A673 (cell line): ENCODE measurements around the gene MYRIP. TPM values are rescaled to one million over a fixed set of nuclear protein-coding genes. Genes with fewer than 3 reads are reported as not detected.

ENCODE experiments used
- BruUV-seq: library from RNA; stranded (reverse); fragments of 400-500 nt; replicated peaks from 2 replicates; lab custom pipeline; 2021; lab: Mats Ljungman, UMichigan
- CTCF ChIA-PET: fragments of 300-600 bp; sonication (Branson Sonifier 250); formaldehyde crosslinking; loops from one replicate; lab custom pipeline; 2022; ENCODE audit warnings: antibody characterized with exemption; lab: Charles Lee
- POLR2A ChIA-PET: fragments of 300-600 bp; sonication (Branson Sonifier 250); formaldehyde crosslinking; loops from one replicate; lab custom pipeline; 2022; ENCODE audit warnings: antibody characterized with exemption; ENCODE audit not compliant: low non-redundant PET; lab: Charles Lee
- DNase-seq: peaks from one replicate; pipeline ENCODE4 v3.0.0-alpha.2; 2015; ENCODE audit warnings: low spot score
- H3K27ac ChIP-seq: fragments of 200-600 bp; sonication (generic); 2 replicates; pipeline ENCODE4 v1.5.1; 2016; ENCODE audit warnings: mixed run types, low read depth, mild to moderate bottlenecking, mixed read lengths, antibody characterized with exemption, low read length; ENCODE audit not compliant: poor library complexity, severe bottlenecking
- H3K27me3 ChIP-seq: fragments of 200-600 bp; sonication (generic); replicated peaks from 2 replicates; pipeline ENCODE4 v1.6.1; 2017; ENCODE audit warnings: mixed run types, low read depth, mild to moderate bottlenecking, mixed read lengths, antibody characterized with exemption, low read length; ENCODE audit not compliant: insufficient read depth, poor library complexity
- H3K36me3 ChIP-seq: fragments of 200-600 bp; sonication (generic); 2 replicates; pipeline ENCODE4 v1.6.1; 2016; ENCODE audit warnings: mixed run types, mild to moderate bottlenecking, mixed read lengths, antibody characterized with exemption, low read length; ENCODE audit not compliant: insufficient read depth, poor library complexity, severe bottlenecking
- H3K4me1 ChIP-seq: fragments of 200-600 bp; sonication (generic); 2 replicates; pipeline ENCODE4 v1.6.1; 2017; ENCODE audit warnings: mixed run types, mild to moderate bottlenecking, mixed read lengths, antibody characterized with exemption, low read length; ENCODE audit not compliant: insufficient read depth, poor library complexity, severe bottlenecking
- H3K4me3 ChIP-seq: fragments of 200-600 bp; sonication (generic); 2 replicates; pipeline ENCODE4 v1.5.1; 2016; ENCODE audit warnings: low read depth, mixed run types, mild to moderate bottlenecking, mixed read lengths, low read length; ENCODE audit not compliant: poor library complexity, severe bottlenecking
- H3K9me3 ChIP-seq: fragments of 200-600 bp; sonication (generic); 2 replicates; pipeline ENCODE4 v1.6.1; 2016; ENCODE audit warnings: mixed run types, low read depth, mild to moderate bottlenecking, mixed read lengths, antibody characterized with exemption, low read length; ENCODE audit not compliant: poor library complexity, severe bottlenecking
- CTCF ChIP-seq: fragments of 300-800, 200-600 bp; sonication (generic); conservative IDR thresholded peaks from 2 replicates; pipeline ENCODE4 v1.5.1; 2017; ENCODE audit warnings: low read depth, mild to moderate bottlenecking, antibody characterized with exemption, low read length, moderate library complexity, mixed read lengths
- EZH2 ChIP-seq: fragments of 200-600 bp; sonication (generic); IDR thresholded peaks from 2 replicates; pipeline ENCODE4 v1.6.1; 2017; ENCODE audit warnings: borderline replicate concordance, low read depth, mild to moderate bottlenecking, mixed read lengths, antibody characterized with exemption, low read length; ENCODE audit not compliant: poor library complexity, severe bottlenecking
- intact Hi-C: fragments of 100-400 bp; cut with micrococcal nuclease; formaldehyde crosslinking; loops from one replicate; pipeline ENCODE4 v1.10.0; 2022; ENCODE audit not compliant: unreplicated experiment
- total RNA-seq: library from RNA; stranded (reverse); gene quantifications from 2 replicates; pipeline ENCODE4 v1.2.3, GENCODE V29; 2021

Gene MYRIP
- total RNA-seq, 1 experiment from 2014 or later: not detected

- TF ChIP-seq CTCF: no peak
- no peak for TF ChIP-seq EZH2
- intact Hi-C loops: no loop called here
- no peaks in the 10 kb centered on the region for H3K36me3 ChIP-seq
- POLR2A ChIA-PET: no interaction called here
- H3K9me3 ChIP-seq: no peaks in the 10 kb centered on the region
- no peak overlapping the region for H3K27ac ChIP-seq
- no peak for DNase-seq
- CTCF ChIA-PET: no interaction called here
- no peaks in the 10 kb centered on the region for H3K27me3 ChIP-seq
- H3K4me3 ChIP-seq: no peak overlapping the region
- no peaks in the 10 kb centered on the region for H3K4me1 ChIP-seq
- no TSS peak for BruUV-seq
Measured at GRCh38 chr3:39839484-39839883, 30.1 kb downstream of the MYRIP start.

- TF ChIP-seq EZH2 (no peak), CTCF (no peak)
Measured at GRCh38 chr3:39843440-39843839, 34.0 kb downstream of the MYRIP start.

GRCh38 chr3:39848365-39848764 is 39.0 kb downstream of the MYRIP start:
- POLR2A ChIA-PET: no interaction called here
- BruUV-seq: no TSS peak
- CTCF ChIA-PET: no interaction called here
- no peak for TF ChIP-seq CTCF
- no peak for TF ChIP-seq EZH2
- no peaks in the 10 kb centered on the region for H3K4me1 ChIP-seq
- H3K4me3 ChIP-seq: no peak overlapping the region
- intact Hi-C loops: no loop called here
- DNase-seq: no peak
- H3K36me3 ChIP-seq: no peaks in the 10 kb centered on the region
- no peaks in the 10 kb centered on the region for H3K9me3 ChIP-seq
- no peak overlapping the region for H3K27ac ChIP-seq
- no peaks in the 10 kb centered on the region for H3K27me3 ChIP-seq

More at GRCh38 chr3:39843440-39843839, 34.0 kb downstream of the MYRIP start:
- intact Hi-C loops: no loop called here
- ChIA-PET POLR2A (no interaction called here), CTCF (no interaction called here)
- H3K27me3 ChIP-seq: no peaks in the 10 kb centered on the region
- no peaks in the 10 kb centered on the region for H3K4me1 ChIP-seq
- no peak overlapping the region for H3K4me3 ChIP-seq
- no peak overlapping the region for H3K27ac ChIP-seq
- DNase-seq: no peak
- no TSS peak for BruUV-seq
- H3K9me3 ChIP-seq: no peaks in the 10 kb centered on the region
- H3K36me3 ChIP-seq: no peaks in the 10 kb centered on the region
